Measurements from ENCODE around the gene UBR1. TPM values are rescaled to one million over a fixed set of nuclear protein-coding genes. Genes with fewer than 3 reads are reported as not detected.

The UBR1 gene
- total RNA-seq, 1 experiment from 2014 or later = 22.2 TPM

GRCh38 chr15:43052860-43053259 lies 53.0 kb downstream of the UBR1 start:
- Histone ChIP-seq H2BK12ac (ENCODE audit: insufficient read length, low read depth, low read length) (no peak overlapping the region), H3K23me2 (ENCODE audit: insufficient read length, low read depth, low read length, poor library complexity, severe bottlenecking) (no peaks in the 10 kb centered on the region), H2AK5ac (ENCODE audit: insufficient read length, low read length) (no peak overlapping the region), H4K8ac (replicated peaks; ENCODE audit: insufficient read length, low read depth, low read length) (no peak overlapping the region), H3T11ph (ENCODE audit: low read length) (no peak overlapping the region), H2BK15ac (ENCODE audit: low read depth, low read length) (no peak overlapping the region), H2BK20ac (ENCODE audit: low read depth, low read length, poor library complexity, severe bottlenecking) (no peak overlapping the region), H3K79me2 (ENCODE audit: insufficient read depth, low read length) (no peaks in the 10 kb centered on the region), H3K14ac (ENCODE audit: insufficient read depth, low read length) (no peak overlapping the region), H2BK120ac (ENCODE audit: low read depth, low read length, poor library complexity, severe bottlenecking) (no peak overlapping the region), H3K79me1 (ENCODE audit: insufficient read depth, low read depth, low read length, poor library complexity, severe bottlenecking) (no peaks in the 10 kb centered on the region), H3K27ac (ENCODE audit: insufficient read length, low read depth, low read length) (no peak overlapping the region), H4K5ac (ENCODE audit: insufficient read length, low read depth, low read length) (no peak overlapping the region), H2BK5ac (ENCODE audit: insufficient read length, low read length) (no peak overlapping the region), H3K56ac (ENCODE audit: insufficient read length, low read depth, low read length) (no peak overlapping the region), H3K4ac (ENCODE audit: low read depth, low read length) (no peak overlapping the region), H3K27me3 (ENCODE audit: insufficient read depth, low read length) (no peaks in the 10 kb centered on the region), H2AFZ (ENCODE audit: low read length) (no peak overlapping the region), H4K91ac (ENCODE audit: insufficient read length, low read depth, low read length) (no peak overlapping the region), H3K4me2 (ENCODE audit: insufficient read depth, insufficient read length, low read length) (no peak overlapping the region), H3K9ac (ENCODE audit: extremely low read depth, insufficient read length, low read length) (no peak overlapping the region), H3K18ac (ENCODE audit: insufficient read length, low read depth, low read length) (no peak overlapping the region), H4K20me1 (ENCODE audit: control insufficient read depth, insufficient read depth, insufficient read length) (no peaks in the 10 kb centered on the region), H3K9me3 (ENCODE audit: control insufficient read depth, low read depth, low read length) (no peaks in the 10 kb centered on the region), H3K4me1 (ENCODE audit: insufficient read depth, low read length) (no peaks in the 10 kb centered on the region), H3K23ac (ENCODE audit: insufficient read length, low read depth, low read length) (no peak overlapping the region)
- DNase-seq = no peak
- H3K4me3 Mint-ChIP-seq = no peak overlapping the region
- H3K36me3 Mint-ChIP-seq (ENCODE audit: insufficient read depth in 1 of 3, low read depth in 3 of 3) = peaks cover 5 to 70% (median 37%) of the 10 kb centered on the region in 3 experiments; a peak in 5 of 7 replicates
- TF ChIP-seq CTCF (conservative IDR thresholded peaks at IDR 0.05) = no peak
- no peaks in the 10 kb centered on the region for H3K27me3 Mint-ChIP-seq (ENCODE audit: low read depth)
- no peaks in the 10 kb centered on the region for H3K9me3 Mint-ChIP-seq
- H3K27ac Mint-ChIP-seq = no peak overlapping the region
- WGBS (ENCODE audit: extremely low coverage, insufficient read length, low lambda C conversion rate) = no CpG with 5 or more reads among the region's 1 CpG
- no peaks in the 10 kb centered on the region for H3K4me1 Mint-ChIP-seq
